Thyroid gland (tissue), 4 donors: ENCODE measurements around the gene MIDN.

Source experiments
- CTCF ChIP-seq, 6 experiments: fragments of 200-600 bp in 3 of 6; fragments of 450-650 bp in 3 of 6; sonication (generic) in 3 of 6; IDR thresholded peaks; one replicate each; pipeline ENCODE4 v1.5.1; 2016 to 2019; ENCODE audit warnings: antibody characterized with exemption in 6 of 6, mild to moderate bottlenecking in 2 of 6, inconsistent platforms in 1 of 6, moderate library complexity in 1 of 6
- POLR2A ChIP-seq, 2 donors: fragments of 450-650 bp; IDR thresholded peaks; one replicate each; pipeline ENCODE4 v1.6.1; 2017; ENCODE audit warnings: antibody characterized with exemption in 2 of 2, mild to moderate bottlenecking in 2 of 2, moderate library complexity in 1 of 2

GRCh38 chr19:1249990-1250436 is 1.6 kb downstream of the MIDN start:
- no peak for TF ChIP-seq CTCF (IDR thresholded peaks at IDR 0.05)
- TF ChIP-seq POLR2A (IDR thresholded peaks at IDR 0.05) = no peak
